H1 (cell line): ENCODE results near the gene DCP2. TPM values are rescaled to one million over a fixed set of nuclear protein-coding genes. Genes with fewer than 3 reads are reported as not detected.

Source experiments
- ASH2L ChIP-seq: fragments of 200-600, 300-600 bp; sonication (generic); IDR thresholded peaks from one replicate; pipeline ENCODE4 v1.7.1; 2017; ENCODE audit warnings: low read length
- RXRA ChIP-seq: IDR thresholded peaks from 2 replicates; pipeline ENCODE4 v1.6.1; 2011; ENCODE audit warnings: low read depth, mild to moderate bottlenecking, low read length, moderate library complexity; ENCODE audit not compliant: insufficient read depth
- polyA plus RNA-seq, 7 experiments: library from polyadenylated mRNA; depleted of rRNA in 3 of 7; stranded (reverse) in 5 of 7; unstranded in 2 of 7; fragments of >200 nt in 5 of 7; fragments of 200-250 nt in 2 of 7; gene quantifications; 1 replicate in 5 of 7; 2 replicates in 1 of 7; 4 replicates in 1 of 7; pipeline versions ENCODE4 v1.2.1 to v1.2.3, GENCODE V29; 2011 to 2013; ENCODE audit warnings: missing spikeins in 2 of 7, mixed read lengths in 2 of 7
- total RNA-seq: library from RNA; stranded (reverse); fragmentation: NEBNext Ultra II Directional; extraction: Animal tissue kit (Norgen Biotek cat#: 25700); gene quantifications from 2 replicates; pipeline ENCODE4 v1.2.1, GENCODE V29; 2021
- TF ChIP-seq, protein P1 (sequence below): IDR thresholded peaks from 2 replicates; pipeline ENCODE4 v1.6.1; 2012; ENCODE audit warnings: inconsistent platforms

Gene DCP2
- total and polyA plus RNA-seq, 2 of the 8 experiments (the other 6 are each of a cell fraction or from before 2014, with no cell fraction given) = 14.4 to 162 TPM

DNA sequence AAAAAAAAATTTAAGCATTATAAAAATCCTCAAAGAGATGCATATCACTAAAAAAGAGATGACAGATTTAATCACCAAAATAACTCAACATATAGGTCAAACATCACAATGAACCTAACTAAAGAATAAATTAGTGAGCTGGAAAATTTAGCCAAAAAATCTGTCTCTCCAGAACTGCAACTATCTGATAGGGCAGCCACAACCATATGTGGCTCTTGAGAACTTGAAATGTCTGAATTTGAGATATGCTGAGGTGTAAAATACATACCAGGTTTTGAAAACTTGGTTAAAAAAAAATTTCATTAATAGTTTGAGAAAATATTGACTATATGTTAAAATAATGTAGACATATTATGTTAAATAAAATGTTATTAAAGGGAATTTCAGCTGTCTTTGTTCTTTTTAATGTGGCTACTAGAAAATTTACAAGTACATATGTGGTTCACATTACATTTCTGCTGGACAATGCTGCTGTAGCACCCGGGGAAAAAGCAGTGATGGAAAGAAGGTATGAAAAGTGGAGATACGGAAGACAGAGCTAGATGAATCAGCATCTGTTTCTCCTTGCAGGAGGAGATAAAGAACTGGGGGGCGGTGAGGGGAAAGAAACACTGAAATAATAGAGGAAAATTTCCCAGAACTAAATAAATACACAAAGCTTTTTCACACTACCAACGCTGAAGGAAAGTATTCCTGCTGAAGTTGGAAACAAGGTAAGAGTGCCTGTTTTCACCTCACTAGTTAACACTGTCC, 66.1 kb downstream of the DCP2 start (continued):
- TF ChIP-seq RXRA = no peak
- TF ChIP-seq ASH2L = no peak
- TF ChIP-seq, protein P1, sequence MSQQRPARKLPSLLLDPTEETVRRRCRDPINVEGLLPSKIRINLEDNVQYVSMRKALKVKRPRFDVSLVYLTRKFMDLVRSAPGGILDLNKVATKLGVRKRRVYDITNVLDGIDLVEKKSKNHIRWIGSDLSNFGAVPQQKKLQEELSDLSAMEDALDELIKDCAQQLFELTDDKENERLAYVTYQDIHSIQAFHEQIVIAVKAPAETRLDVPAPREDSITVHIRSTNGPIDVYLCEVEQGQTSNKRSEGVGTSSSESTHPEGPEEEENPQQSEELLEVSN = no peak
